Fibroblast of peridontal ligament (primary cell): Measurements from ENCODE around the gene CASTOR1.

ENCODE experiments used
- DNase-seq: peaks from one replicate; pipeline ENCODE4 v3.0.0-alpha.2; 2010; ENCODE audit errors: extremely low read depth

The CASTOR1 gene

GRCh38 chr22:30284666-30285065, 4.6 kb downstream of the CASTOR1 start:
- DNase-seq, result no peak

GRCh38 chr22:30284172-30284571, 5.1 kb downstream of the CASTOR1 start:
- DNase-seq, result no peak

- no peak for DNase-seq
Observed at GRCh38 chr22:30283342-30283741, 6.0 kb downstream of the CASTOR1 start.

- no peak for DNase-seq
Observed at GRCh38 chr22:30282616-30283046, 6.7 kb downstream of the CASTOR1 start.

- no peak for DNase-seq
Observed at GRCh38 chr22:30280505-30280904, 8.8 kb downstream of the CASTOR1 start.

- no peak for DNase-seq
Observed at GRCh38 chr22:30279932-30280331, 9.4 kb downstream of the CASTOR1 start.

- no peak for DNase-seq
Observed at GRCh38 chr22:30279046-30279788, 10.1 kb downstream of the CASTOR1 start.

GRCh38 chr22:30277547-30278344, 11.6 kb downstream of the CASTOR1 start:
- DNase-seq, result peak; percentile 75

- DNase-seq, result no peak
Observed at GRCh38 chr22:30276039-30276438, 13.3 kb downstream of the CASTOR1 start.

GRCh38 chr22:30275625-30276024, 13.7 kb downstream of the CASTOR1 start:
- DNase-seq, result no peak

- no peak for DNase-seq
Observed at GRCh38 chr22:30274437-30274812, 14.9 kb downstream of the CASTOR1 start.

- no peak for DNase-seq
Observed at GRCh38 chr22:30273711-30274436, 15.4 kb downstream of the CASTOR1 start.

- DNase-seq, result no peak
Observed at GRCh38 chr22:30272781-30273601, 16.3 kb downstream of the CASTOR1 start.

GRCh38 chr22:30270832-30271231, 18.5 kb downstream of the CASTOR1 start:
- peak; percentile 70 for DNase-seq

- no peak for DNase-seq
Observed at GRCh38 chr22:30268331-30268730, 21.0 kb downstream of the CASTOR1 start.

- no peak for DNase-seq
Observed at GRCh38 chr22:30267382-30268302, 21.7 kb downstream of the CASTOR1 start.

GRCh38 chr22:30266445-30267381, 22.6 kb downstream of the CASTOR1 start, which contains the start of gene OSM:
Gene OSM (minus strand): TSS chr22:30266851. CDS start chr22:30266799, 52 bp downstream.
- DNase-seq, result no peak

- no peak for DNase-seq
Observed at GRCh38 chr22:30265823-30266444, 23.4 kb downstream of the CASTOR1 start.
